NCI-H2029 treated with DMSO at 0.1 percent for 48 hours (cell line): ENCODE data around the gene MRPL14.

ENCODE experiments used
- DNase-seq: peaks from one replicate; lab custom pipeline; 2025; lab: John Stamatoyannopoulos, UW

Gene MRPL14

GRCh38 chr6:44064948-44065272 lies 62.3 kb downstream of the MRPL14 start:
- DNase-seq: no peak

DNA sequence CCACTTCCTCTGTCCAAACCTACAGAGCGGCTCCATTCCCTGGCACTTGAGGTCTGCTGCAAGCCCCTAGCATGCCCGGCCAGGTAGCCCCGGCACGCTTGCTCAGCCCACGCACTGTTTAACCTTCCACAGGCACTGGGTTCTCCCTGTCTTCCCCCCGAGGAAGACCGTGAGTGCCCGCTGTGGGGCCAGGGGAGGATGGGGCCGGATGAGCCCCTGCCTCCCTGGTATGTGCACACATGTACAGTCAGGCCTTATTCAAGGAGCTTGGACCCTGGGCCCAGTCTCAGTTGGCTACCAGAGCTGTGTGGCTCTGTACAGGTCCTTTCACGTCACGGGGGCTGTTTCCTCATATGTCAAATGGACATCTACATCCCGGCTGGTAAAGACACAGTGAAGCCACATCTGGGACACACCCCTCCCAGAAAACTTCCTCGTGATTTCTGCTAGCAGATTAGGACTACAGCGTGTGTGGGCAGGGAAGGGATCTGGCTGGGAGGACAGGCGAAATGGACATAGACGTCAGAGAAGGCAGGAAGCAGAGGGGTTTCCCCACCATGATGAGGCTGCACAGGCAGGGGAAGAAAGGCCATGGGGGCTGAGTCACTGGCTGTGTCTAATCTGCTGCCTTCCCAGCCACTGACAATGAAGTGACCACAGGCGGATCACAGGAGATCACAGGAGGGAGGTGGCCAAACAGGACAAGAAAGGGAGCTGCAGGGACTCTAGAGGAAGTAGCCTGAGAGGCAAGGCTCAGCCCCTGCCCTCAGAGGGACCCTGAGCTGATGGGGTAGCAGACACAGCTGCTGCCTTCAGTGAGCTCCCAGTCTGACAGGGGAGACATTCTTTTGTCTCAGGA lies 62.9 kb downstream of the MRPL14 start:
- DNase-seq: no peak

DNA sequence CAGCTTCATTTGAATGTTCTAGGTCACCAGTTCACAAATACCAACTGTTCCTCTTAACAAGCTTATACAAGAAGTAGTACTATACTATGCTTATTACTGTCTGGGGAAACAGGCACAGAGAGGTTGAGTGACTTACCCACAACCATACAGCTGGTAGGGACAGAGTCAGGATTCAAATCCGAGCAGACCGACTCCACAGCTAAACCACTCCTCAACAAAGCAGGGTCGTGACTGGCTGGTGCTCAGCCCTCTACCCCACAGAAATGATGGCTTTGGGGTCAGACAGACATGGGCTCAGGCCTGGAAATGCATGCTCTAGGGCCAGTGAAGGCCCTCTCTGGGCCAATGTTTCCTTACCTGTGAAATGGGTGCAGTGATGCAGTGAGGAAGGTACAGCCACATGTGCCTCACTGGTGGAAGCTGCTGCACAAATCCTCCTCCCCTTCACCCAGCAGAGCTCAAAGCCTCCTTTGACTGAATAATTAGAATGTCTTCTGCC lies 63.6 kb downstream of the MRPL14 start:
- no peak for DNase-seq
